Panc1 (cell line): ENCODE results near the gene GRIN2A.

Experiments
- CTCF ChIP-seq: fragments of 450-650 bp; IDR thresholded peaks from 2 replicates; pipeline ENCODE4 v1.5.1; 2017; ENCODE audit warnings: mild to moderate bottlenecking
- POLR2AphosphoS5 ChIP-seq: IDR thresholded peaks from 2 replicates; pipeline ENCODE4 v1.6.1; 2012; ENCODE audit warnings: mild to moderate bottlenecking, low read depth, low read length, moderate library complexity
- REST ChIP-seq, 2 experiments: IDR thresholded peaks; 2 replicates each; pipeline ENCODE4 v1.6.1; 2011 to 2012; ENCODE audit warnings: low read depth in 2 of 2, control low read depth in 1 of 2, low read length in 1 of 2, mild to moderate bottlenecking in 1 of 2, moderate library complexity in 1 of 2; ENCODE audit not compliant: insufficient read depth in 1 of 2
- SIN3A ChIP-seq: IDR thresholded peaks from 2 replicates; pipeline ENCODE4 v1.6.1; 2012; ENCODE audit warnings: low read depth, mild to moderate bottlenecking, low read length, moderate library complexity, borderline replicate concordance; ENCODE audit not compliant: insufficient read depth
- TCF7L2 ChIP-seq: IDR thresholded peaks from 2 replicates; pipeline ENCODE4 v1.6.1; 2011; ENCODE audit warnings: mild to moderate bottlenecking, low read depth, low read length, inconsistent platforms

GRCh38 chr16:10206865-10207264 lies 24.6 kb upstream of the GRIN2A start:
- no peak for TF ChIP-seq CTCF
- no peak for TF ChIP-seq POLR2AphosphoS5
- no peak for TF ChIP-seq REST (IDR thresholded peaks at IDR 0.05; ENCODE audit: insufficient read depth in 1 of 2, low read depth in 2 of 2, low read length in 1 of 2)
- TF ChIP-seq SIN3A: no peak
- no peak for TF ChIP-seq TCF7L2
